GM12874 (cell line): ENCODE results near the gene EPB41L2.

Experiments used
- CTCF ChIP-seq: IDR thresholded peaks from 2 replicates; pipeline ENCODE4 v1.5.1; 2011; ENCODE audit warnings: low read depth, mild to moderate bottlenecking, control low read depth, low read length, moderate library complexity; ENCODE audit not compliant: insufficient read depth

Gene EPB41L2

DNA sequence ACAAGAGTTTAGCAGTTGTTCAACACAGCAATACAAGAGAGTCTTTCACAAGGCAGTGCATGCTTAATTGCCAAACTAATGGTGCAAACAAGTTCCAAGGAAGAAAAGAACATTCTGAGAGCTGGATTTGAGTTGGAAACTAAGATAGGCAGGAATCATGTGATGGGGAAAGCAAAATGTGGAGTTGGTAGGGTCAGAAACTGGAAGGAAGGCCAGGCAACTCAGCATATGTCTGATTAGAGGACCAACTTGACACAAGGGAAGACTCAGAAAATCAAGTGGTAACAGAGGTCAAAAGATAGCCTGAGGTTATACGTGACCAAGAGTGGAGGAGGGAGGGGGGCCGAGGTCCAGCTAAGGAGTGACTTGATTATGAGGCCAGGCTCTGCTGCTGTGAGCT is 118.6 kb downstream of the EPB41L2 start:
- TF ChIP-seq CTCF, result no peak

GRCh38 chr6:130943738-130944137 is 119.3 kb downstream of the EPB41L2 start:
- no peak for TF ChIP-seq CTCF

GRCh38 chr6:130937942-130938604 is 125.0 kb downstream of the EPB41L2 start:
- no peak for TF ChIP-seq CTCF

GRCh38 chr6:130936933-130937332 is 126.1 kb downstream of the EPB41L2 start:
- TF ChIP-seq CTCF, result no peak

GRCh38 chr6:130935978-130936377 is 127.1 kb downstream of the EPB41L2 start:
- TF ChIP-seq CTCF, result no peak

DNA sequence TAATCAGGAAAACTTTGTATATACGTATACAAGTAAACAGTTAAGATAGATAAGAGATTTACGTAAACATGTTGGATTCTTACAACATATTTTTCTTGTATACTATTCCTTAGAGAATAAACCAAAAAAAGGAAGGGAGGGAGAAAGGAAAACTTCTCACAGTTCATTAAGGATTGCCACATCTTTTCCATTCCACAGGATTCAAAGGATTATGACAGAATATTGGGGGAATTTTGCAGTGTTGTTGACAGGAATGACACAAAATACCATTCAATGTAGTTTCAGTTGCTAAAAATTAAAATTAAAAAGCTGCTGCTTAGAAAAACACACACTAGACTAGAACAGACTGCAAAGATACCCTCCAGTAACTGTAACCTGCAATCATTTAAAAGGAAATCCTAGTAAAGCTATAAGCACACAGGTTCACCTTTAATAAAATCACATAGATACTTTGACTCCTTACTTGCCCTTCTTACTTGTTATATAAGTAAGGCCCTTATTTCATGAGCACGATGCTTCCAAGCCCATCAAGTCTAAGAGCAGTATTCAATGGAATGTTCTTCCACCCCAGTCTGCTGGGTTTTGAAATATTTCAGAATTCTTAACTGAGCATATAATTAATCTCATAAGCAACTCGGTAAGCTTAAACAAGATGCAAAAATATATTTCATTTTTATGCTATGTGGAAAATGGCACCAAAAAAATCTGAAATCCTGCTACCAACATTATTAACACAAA is 128.0 kb downstream of the EPB41L2 start:
- TF ChIP-seq CTCF, result no peak

GRCh38 chr6:130933712-130934200 is 129.3 kb downstream of the EPB41L2 start:
- no peak for TF ChIP-seq CTCF
